D341Med (cell line): ENCODE results near the gene BTRC.
"Not testable (repeated sequence)": the region's sequence is repeated elsewhere in the genome, so short reads cannot be mapped to it uniquely, and the experiment has no call there.

Experiments used
- DNase-seq: peaks from one replicate; pipeline ENCODE4 v3.0.0; 2012; ENCODE audit warnings: low spot score

The BTRC gene

DNA sequence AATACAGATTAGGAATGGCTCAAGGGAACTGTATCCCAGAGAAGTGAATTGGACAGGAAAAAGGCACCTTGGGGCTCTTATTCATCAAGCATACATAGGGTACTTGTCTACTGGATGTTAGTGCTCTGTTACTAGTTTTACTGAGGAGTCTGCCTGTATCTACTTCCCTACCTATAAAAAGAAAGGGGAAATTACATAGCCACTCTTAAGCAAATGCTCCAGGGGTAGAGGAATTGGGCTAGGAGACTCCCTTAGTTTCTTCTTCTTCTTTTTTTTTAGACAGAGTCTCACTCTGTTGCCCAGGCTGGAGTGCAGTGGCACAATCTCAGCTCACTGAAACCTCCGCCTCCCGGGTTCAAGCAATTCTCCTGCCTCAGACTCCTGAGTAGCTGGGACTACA lies 239.4 kb downstream of the BTRC start:
- not testable (repeated sequence) for DNase-seq

- peak; percentile 50 for DNase-seq
These were observed 241.8 kb downstream of the BTRC start for GRCh38 chr10:101595591-101596433.

- peak; percentile 49 for DNase-seq
These were observed 243.3 kb downstream of the BTRC start for GRCh38 chr10:101597091-101597900.

DNA sequence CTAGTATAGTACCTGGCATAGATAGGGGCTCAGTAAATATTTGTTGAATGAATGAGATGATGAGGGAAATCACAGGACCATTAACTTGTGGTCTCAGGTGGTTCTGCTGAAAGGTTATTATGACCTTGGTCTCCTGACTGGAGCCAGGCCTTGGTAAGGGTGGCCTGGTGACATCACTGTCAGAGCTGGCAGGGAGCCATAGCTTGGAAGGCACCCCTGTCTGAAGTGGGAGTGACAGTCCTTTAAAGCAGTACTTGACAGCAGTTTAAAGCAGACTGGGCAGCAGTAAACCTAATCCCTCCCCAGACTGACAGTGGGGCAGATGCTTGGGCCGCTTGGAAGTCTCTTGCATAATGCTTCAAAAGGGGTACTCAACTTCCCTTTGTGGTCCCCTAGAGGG lies 247.6 kb downstream of the BTRC start:
- no peak for DNase-seq

DNA sequence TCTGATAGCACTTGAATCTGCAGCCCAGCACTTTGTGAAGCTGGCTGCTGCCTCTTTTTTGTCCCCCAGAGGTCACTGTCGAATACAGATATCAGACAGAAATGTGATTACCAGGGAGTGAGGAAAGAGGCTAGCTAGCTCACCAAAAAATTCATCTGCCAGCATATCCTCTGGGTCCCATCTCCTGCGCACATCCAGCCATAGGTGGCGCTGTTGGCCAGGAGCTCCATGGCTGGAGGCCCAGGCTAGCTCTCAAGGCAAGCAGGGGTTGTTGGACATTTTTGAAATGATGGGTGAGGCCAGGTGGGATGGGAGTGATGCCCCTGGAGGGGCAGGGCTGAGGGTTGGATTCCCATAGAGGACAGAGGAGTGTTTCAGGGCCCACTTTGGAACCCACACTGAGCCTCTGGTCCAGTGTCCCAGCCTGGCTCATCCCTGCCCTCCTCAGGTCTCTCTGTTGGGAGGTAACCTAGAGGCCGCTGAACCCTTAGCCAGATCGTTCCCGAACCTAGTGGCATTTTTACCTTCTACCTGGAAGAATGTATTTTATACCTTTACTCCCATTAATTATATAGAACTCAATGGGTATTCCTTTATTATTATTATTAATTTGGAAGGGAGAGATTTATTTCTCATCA lies 248.9 kb downstream of the BTRC start:
- DNase-seq: peak; percentile 80
